ENCODE data around the gene PRR5L. TPM values are rescaled to one million over a fixed set of nuclear protein-coding genes. Genes with fewer than 3 reads are reported as not detected.

Gene PRR5L
- total RNA-seq (1 to 10 TPM; 1.2 to 3.8 TPM), polyA plus RNA-seq (10 to 100 TPM in 1 of 3 donors, under 1 TPM in 2; 0.50 to 21.3 (median 0.52) TPM), total RNA-seq (0 to 1.5 (median 0.20) reads per million in 6 experiments)

GRCh38 chr11:36295926-36296325 lies at the start of gene PRR5L:
Gene PRR5L (plus strand): TSS chr11:36296288. CDS start chr11:36401122, 104,834 bp downstream.
- Mint-ChIP-seq H3K9me3 (no peaks in the 10 kb centered on the region), H3K4me3 (no peak within 1 kb of the TSS), H3K4me1 (no peaks in the 10 kb centered on the region)

GRCh38 chr11:36247493-36247892 lies 48.6 kb upstream of the PRR5L start:
- no peak overlapping the region for H3K4me3 Mint-ChIP-seq
- no peaks in the 10 kb centered on the region for H3K4me1 Mint-ChIP-seq
- POLR2A ChIA-PET = no interaction called here
- H3K9me3 Mint-ChIP-seq = peaks cover 0 to 2% (median 0%) of the 10 kb centered on the region in 9 donors
- DNase-seq = no peak
- no peak overlapping the region for H3K27ac Mint-ChIP-seq
- peaks cover 22 to 88% (median 41%) of the 10 kb centered on the region in 5 donors for H3K27me3 Mint-ChIP-seq
- no peaks in the 10 kb centered on the region for H3K36me3 Mint-ChIP-seq
- ATAC-seq = no peak

More at GRCh38 chr11:36295926-36296325, at the start of gene PRR5L:
- Mint-ChIP-seq H3K36me3 (no peaks in the 10 kb centered on the region), H3K27ac (no peak within 1 kb of the TSS), H3K27me3 (peaks cover 0 to 3% (median 2%) of the 10 kb centered on the region in 5 donors)
- DNase-seq (no peak), ATAC-seq (no peak)
- POLR2A ChIA-PET = no interaction called here

GRCh38 chr11:36248436-36248835 lies 47.7 kb upstream of the PRR5L start:
- ATAC-seq (no peak), DNase-seq (no peak)
- no peak overlapping the region for H3K4me3 Mint-ChIP-seq
- POLR2A ChIA-PET = no interaction called here
- no peaks in the 10 kb centered on the region for H3K36me3 Mint-ChIP-seq
- H3K9me3 Mint-ChIP-seq = peaks cover 0 to 2% (median 0%) of the 10 kb centered on the region in 9 donors
- peaks cover 20 to 87% (median 43%) of the 10 kb centered on the region in 5 donors for H3K27me3 Mint-ChIP-seq
- no peaks in the 10 kb centered on the region for H3K4me1 Mint-ChIP-seq
- H3K27ac Mint-ChIP-seq = no peak overlapping the region

- no peak for ATAC-seq
- H3K27ac Mint-ChIP-seq = no peak overlapping the region
- H3K27me3 Mint-ChIP-seq = peaks cover 19 to 86% (median 41%) of the 10 kb centered on the region in 5 donors
- no peaks in the 10 kb centered on the region for H3K36me3 Mint-ChIP-seq
- DNase-seq = no peak
- H3K4me3 Mint-ChIP-seq = no peak overlapping the region
- peaks cover 0 to 2% (median 0%) of the 10 kb centered on the region in 9 donors for H3K9me3 Mint-ChIP-seq
- H3K4me1 Mint-ChIP-seq = no peaks in the 10 kb centered on the region
- POLR2A ChIA-PET = no interaction called here
These were observed 46.8 kb upstream of the PRR5L start for GRCh38 chr11:36249246-36249645.

- Mint-ChIP-seq H3K9me3 (no peaks in the 10 kb centered on the region), H3K27ac (peak overlapping the region in 1 of 10 donors; percentile 21), H3K36me3 (no peaks in the 10 kb centered on the region), H3K4me1 (no peaks in the 10 kb centered on the region), H3K4me3 (no peak overlapping the region), H3K27me3 (peaks cover 17 to 71% (median 26%) of the 10 kb centered on the region in 5 donors)
- no peak for ATAC-seq
- DNase-seq = no peak
- POLR2A ChIA-PET = no interaction called here
These were observed 44.3 kb upstream of the PRR5L start for GRCh38 chr11:36251823-36252222.

- no peaks in the 10 kb centered on the region for H3K4me1 Mint-ChIP-seq
- peaks cover 14 to 71% (median 26%) of the 10 kb centered on the region in 5 donors for H3K27me3 Mint-ChIP-seq
- no peak overlapping the region for H3K27ac Mint-ChIP-seq
- no peaks in the 10 kb centered on the region for H3K9me3 Mint-ChIP-seq
- DNase-seq = no peak
- ATAC-seq = no peak
- H3K36me3 Mint-ChIP-seq = no peaks in the 10 kb centered on the region
- H3K4me3 Mint-ChIP-seq = no peak overlapping the region
- POLR2A ChIA-PET = no interaction called here
These were observed 42.9 kb upstream of the PRR5L start for GRCh38 chr11:36253238-36253637.

- no peak overlapping the region for H3K4me3 Mint-ChIP-seq
- H3K27me3 Mint-ChIP-seq = peaks cover 20 to 72% (median 34%) of the 10 kb centered on the region in 5 donors
- no peaks in the 10 kb centered on the region for H3K36me3 Mint-ChIP-seq
- POLR2A ChIA-PET = no interaction called here
- H3K9me3 Mint-ChIP-seq = no peaks in the 10 kb centered on the region
- DNase-seq (no peak), ATAC-seq (no peak)
- no peak overlapping the region for H3K27ac Mint-ChIP-seq
- no peaks in the 10 kb centered on the region for H3K4me1 Mint-ChIP-seq
These were observed 41.4 kb upstream of the PRR5L start for GRCh38 chr11:36254713-36255112.

- POLR2A ChIA-PET = no interaction called here
- Mint-ChIP-seq H3K27me3 (peaks cover 15 to 66% (median 28%) of the 10 kb centered on the region in 5 donors), H3K4me3 (no peak overlapping the region), H3K36me3 (no peaks in the 10 kb centered on the region), H3K9me3 (no peaks in the 10 kb centered on the region), H3K27ac (no peak overlapping the region), H3K4me1 (no peaks in the 10 kb centered on the region)
- ATAC-seq (no peak), DNase-seq (no peak)
These were observed 38.7 kb upstream of the PRR5L start for GRCh38 chr11:36257351-36257750.

GRCh38 chr11:36258730-36259360 lies 37.2 kb upstream of the PRR5L start:
- no peaks in the 10 kb centered on the region for H3K9me3 Mint-ChIP-seq

GRCh38 chr11:36261094-36261493 lies 35.0 kb upstream of the PRR5L start:
- Mint-ChIP-seq H3K9me3 (no peaks in the 10 kb centered on the region), H3K4me1 (peaks cover 0 to 2% (median 0%) of the 10 kb centered on the region in 4 donors)
- POLR2A ChIA-PET = no interaction called here

More at GRCh38 chr11:36258730-36259360, 37.2 kb upstream of the PRR5L start:
- Mint-ChIP-seq H3K36me3 (no peaks in the 10 kb centered on the region), H3K4me3 (no peak overlapping the region), H3K27me3 (peaks cover 18 to 69% (median 36%) of the 10 kb centered on the region in 5 donors), H3K27ac (no peak overlapping the region), H3K4me1 (no peaks in the 10 kb centered on the region)
- ATAC-seq (no peak), DNase-seq (no peak)
- POLR2A ChIA-PET = no interaction called here

GRCh38 chr11:36264011-36264972 lies 31.8 kb upstream of the PRR5L start:
- H3K36me3 Mint-ChIP-seq = no peaks in the 10 kb centered on the region
- no peaks in the 10 kb centered on the region for H3K9me3 Mint-ChIP-seq

More at GRCh38 chr11:36261094-36261493, 35.0 kb upstream of the PRR5L start:
- ATAC-seq (no peak), DNase-seq (no peak)
- Mint-ChIP-seq H3K36me3 (no peaks in the 10 kb centered on the region), H3K27ac (no peak overlapping the region), H3K4me3 (no peak overlapping the region), H3K27me3 (peaks cover 18 to 73% (median 39%) of the 10 kb centered on the region in 5 donors)

GRCh38 chr11:36264973-36265344 lies 31.1 kb upstream of the PRR5L start:
- POLR2A ChIA-PET = no interaction called here
- H3K27me3 Mint-ChIP-seq = peaks cover 6 to 36% (median 18%) of the 10 kb centered on the region in 5 donors
- no peak for ATAC-seq
- H3K36me3 Mint-ChIP-seq = peaks cover 0 to 2% (median 0%) of the 10 kb centered on the region in 3 donors
- H3K27ac Mint-ChIP-seq = no peak overlapping the region
- no peaks in the 10 kb centered on the region for H3K9me3 Mint-ChIP-seq
- H3K4me1 Mint-ChIP-seq = peaks cover 0 to 2% (median 0%) of the 10 kb centered on the region in 4 donors
- DNase-seq = no peak
- no peak overlapping the region for H3K4me3 Mint-ChIP-seq

More at GRCh38 chr11:36264011-36264972, 31.8 kb upstream of the PRR5L start:
- Mint-ChIP-seq H3K4me1 (peaks cover 0 to 2% (median 0%) of the 10 kb centered on the region in 4 donors), H3K27ac (no peak overlapping the region), H3K27me3 (peaks cover 7 to 43% (median 23%) of the 10 kb centered on the region in 5 donors), H3K4me3 (no peak overlapping the region)
- DNase-seq (no peak), ATAC-seq (no peak)
- POLR2A ChIA-PET = no interaction called here
